Testis (tissue), 3 donors: ENCODE data around the gene CISD2. TPM values are rescaled to one million over a fixed set of nuclear protein-coding genes. Genes with fewer than 3 reads are reported as not detected.
"Not testable (repeated sequence)": the region's sequence is repeated elsewhere in the genome, so short reads cannot be mapped to it uniquely, and the experiment has no call there.

ENCODE experiments used
- DNase-seq: peaks from one replicate; pipeline ENCODE4 v3.0.0-alpha.2; 2019
- H3K27ac ChIP-seq, 2 donors: fragments of 200-600 bp; sonication (generic); one replicate each; pipeline ENCODE4 v1.5.1; 2019
- H3K27me3 ChIP-seq: fragments of 200-600 bp; sonication (generic); one replicate; pipeline ENCODE4 v1.5.1; 2019
- H3K36me3 ChIP-seq: fragments of 200-600 bp; sonication (generic); one replicate; pipeline ENCODE4 v1.5.1; 2017; ENCODE audit warnings: low read depth; ENCODE audit errors: missing control alignments
- H3K4me1 ChIP-seq: fragments of 200-600 bp; sonication (generic); one replicate; pipeline ENCODE4 v1.5.1; 2019
- H3K4me3 ChIP-seq, 2 donors: fragments of 200-600 bp; sonication (generic); one replicate each; pipeline ENCODE4 v1.5.1; 2017 to 2019
- H3K9me3 ChIP-seq: fragments of 200-600 bp; sonication (generic); one replicate; pipeline ENCODE4 v1.5.1; 2017
- CTCF ChIP-seq, 3 experiments: fragments of 450-650 bp in 2 of 3; fragments of 200-600 bp in 1 of 3; sonication (generic) in 1 of 3; IDR thresholded peaks; one replicate each; pipeline ENCODE4 v1.5.1; 2016 to 2019; ENCODE audit warnings: antibody characterized with exemption in 3 of 3, mild to moderate bottlenecking in 2 of 3, moderate library complexity in 1 of 3
- POLR2A ChIP-seq: fragments of 450-650 bp; IDR thresholded peaks from one replicate; pipeline ENCODE4 v1.6.1; 2017; ENCODE audit warnings: antibody characterized with exemption, mild to moderate bottlenecking, moderate library complexity
- WGBS, 2 donors: methylation state at CpG; one replicate each; pipeline ENCODE4 v1.1.5; 2018; 5-methylcytosine and 5-hydroxymethylcytosine counted together
- intact Hi-C: fragments of 100-400 bp; cut with DNase I; formaldehyde crosslinking; loops from one replicate; pipeline ENCODE4 v1.15.1; 2023; ENCODE audit warnings: low total_unique reads
- polyA plus RNA-seq: library from polyadenylated mRNA; stranded (reverse); fragments of 350-450 nt; fragmentation: Illumina TruSeq; extraction: RNeasy Lipid Tissue Mini Kit (QIAGEN cat#74804); gene quantifications from one replicate; pipeline ENCODE4 v1.2.3, GENCODE V29; 2014; ENCODE audit warnings: low read depth, low replicate concordance; ENCODE audit not compliant: insufficient read depth
- total RNA-seq, 2 donors: library from RNA; depleted of rRNA; stranded (reverse); fragments of >200 nt; gene quantifications; one replicate each; pipeline ENCODE4 v1.2.3, GENCODE V29; 2016

CISD2 gene
- total and polyA plus RNA-seq, 3 donors from 2014 or later = 8.4 to 19.4 (median 10.3) TPM

- H3K27me3 ChIP-seq = no peaks in the 10 kb centered on the region
- peak; percentile 28 for DNase-seq
- H3K4me1 ChIP-seq = no peaks in the 10 kb centered on the region
- peak overlapping the region; percentile 68 to 85 for H3K4me3 ChIP-seq
- 5 to 17% methylated on average over 22 to 23 of the region's 23 CpGs for WGBS, 2 donors
- H3K27ac ChIP-seq = peak overlapping the region; percentile 98
- TF ChIP-seq CTCF (IDR thresholded peaks at IDR 0.05) (no peak), POLR2A (no peak)
- no peaks in the 10 kb centered on the region for H3K36me3 ChIP-seq
- intact Hi-C loops = loop anchor here (5.0 kb wide), 1 partner anchor 41 kb away; the partner anchor contains the start of gene UBE2D3
- no peaks in the 10 kb centered on the region for H3K9me3 ChIP-seq
Measured at GRCh38 chr4:102868153-102868780, 525 bp upstream of the CISD2 start.

- 6 to 8% methylated on average over 18 to 19 of the region's 19 CpGs for WGBS, 2 donors
- DNase-seq = no peak
- Histone ChIP-seq H3K4me1 (no peaks in the 10 kb centered on the region), H3K9me3 (no peaks in the 10 kb centered on the region), H3K4me3 (peak overlapping the region; percentile 68 to 85), H3K36me3 (no peaks in the 10 kb centered on the region), H3K27ac (peak overlapping the region; percentile 98), H3K27me3 (no peaks in the 10 kb centered on the region)
- intact Hi-C loops = loop anchor here (5.0 kb wide), 1 partner anchor 42 kb away; the partner anchor contains the start of gene UBE2D3
- TF ChIP-seq CTCF (IDR thresholded peaks at IDR 0.05) (no peak), POLR2A (no peak)
Measured at GRCh38 chr4:102869569-102870197, 891 bp downstream of the CISD2 start.

GRCh38 chr4:102871772-102872171 lies 3.0 kb downstream of the CISD2 start:
- DNase-seq = no peak
- no peaks in the 10 kb centered on the region for H3K27me3 ChIP-seq
- intact Hi-C loops = no loop called here
- no peak for TF ChIP-seq CTCF (IDR thresholded peaks at IDR 0.05)
- no peak for TF ChIP-seq POLR2A
- H3K9me3 ChIP-seq = no peaks in the 10 kb centered on the region
- H3K4me1 ChIP-seq = no peaks in the 10 kb centered on the region
- H3K27ac ChIP-seq = peak overlapping the region in 1 of 2 donors; percentile 9
- 73 to 78% methylated on average over 2 of the region's 2 CpGs for WGBS, 2 donors
- H3K36me3 ChIP-seq = no peaks in the 10 kb centered on the region
- no peak overlapping the region for H3K4me3 ChIP-seq

- DNase-seq, H3K9me3 ChIP-seq, H3K4me1 ChIP-seq, H3K4me3 ChIP-seq, intact Hi-C loops, H3K27ac ChIP-seq, H3K27me3 ChIP-seq, H3K36me3 ChIP-seq: not testable (repeated sequence)
- 98 to 100% methylated on average over 3 of the region's 3 CpGs for WGBS, 2 donors
Measured at GRCh38 chr4:102877477-102878106, 8.8 kb downstream of the CISD2 start.

GRCh38 chr4:102878349-102878748 lies 9.6 kb downstream of the CISD2 start:
- 63 to 71% methylated on average over 4 of the region's 4 CpGs for WGBS, 2 donors
- DNase-seq = peak; percentile 19
- intact Hi-C loops, H3K9me3 ChIP-seq, H3K27me3 ChIP-seq, H3K27ac ChIP-seq, H3K4me1 ChIP-seq, H3K36me3 ChIP-seq, H3K4me3 ChIP-seq: not testable (repeated sequence)
